ENCODE measurements around the gene ALPK1.

The ALPK1 gene

DNA sequence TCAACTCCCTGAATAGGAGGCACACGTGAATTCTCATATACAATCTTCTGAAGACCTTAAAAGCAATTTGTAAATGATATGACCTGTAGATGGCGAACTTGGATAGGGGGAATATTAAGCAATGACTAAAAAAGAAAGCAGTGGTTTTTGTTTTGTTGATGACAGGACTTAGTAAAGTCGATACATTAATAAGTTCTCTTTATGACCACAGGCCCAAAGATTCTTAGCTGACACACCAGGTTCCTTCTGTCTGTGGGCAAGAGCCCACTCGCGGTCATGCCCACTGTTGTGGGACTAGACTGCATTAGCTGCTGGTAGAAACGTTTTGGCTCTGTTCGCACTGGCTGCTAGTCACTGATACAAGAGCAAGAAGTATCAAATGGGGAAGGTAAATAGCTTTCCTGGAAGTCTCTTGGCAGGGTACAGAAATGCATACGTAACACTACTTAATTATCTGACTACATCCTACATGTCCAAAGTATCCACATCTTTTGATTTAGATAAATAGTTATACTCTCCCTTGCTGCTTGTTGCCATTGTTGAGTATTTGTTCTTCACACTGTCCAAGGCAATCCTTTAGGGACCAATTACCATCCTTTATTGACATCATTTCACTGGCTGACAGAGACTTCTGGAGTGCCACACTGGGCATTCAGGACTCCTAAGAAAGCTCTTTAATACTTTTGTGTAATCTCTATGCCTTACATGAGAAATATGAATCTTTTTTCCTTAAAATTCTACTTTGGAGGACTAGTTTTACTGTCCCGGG is 31.0 kb downstream of the ALPK1 start:
- no peak for DNase-seq (ENCODE audit: low read depth in 2 of 2)

DNA sequence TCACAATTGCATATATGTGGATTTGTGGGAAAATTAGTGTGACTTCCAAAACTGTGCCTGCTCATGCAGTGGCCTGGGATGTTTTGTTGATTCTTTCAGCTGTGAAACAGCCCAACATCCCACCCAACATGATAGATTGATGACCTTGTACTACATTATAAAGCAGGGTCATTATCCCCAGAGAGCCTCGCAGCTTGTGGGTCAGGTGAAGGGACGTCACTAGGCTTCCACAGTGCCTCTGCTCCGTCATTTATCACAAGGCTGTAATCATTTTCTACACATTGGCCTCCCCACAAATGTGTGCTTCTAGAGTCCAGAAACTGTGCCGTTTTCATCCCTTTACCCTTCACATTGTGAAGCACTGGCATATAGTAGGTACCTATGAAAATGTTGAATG is 31.6 kb downstream of the ALPK1 start:
- no peak for DNase-seq (ENCODE audit: low read depth in 2 of 2)

DNA sequence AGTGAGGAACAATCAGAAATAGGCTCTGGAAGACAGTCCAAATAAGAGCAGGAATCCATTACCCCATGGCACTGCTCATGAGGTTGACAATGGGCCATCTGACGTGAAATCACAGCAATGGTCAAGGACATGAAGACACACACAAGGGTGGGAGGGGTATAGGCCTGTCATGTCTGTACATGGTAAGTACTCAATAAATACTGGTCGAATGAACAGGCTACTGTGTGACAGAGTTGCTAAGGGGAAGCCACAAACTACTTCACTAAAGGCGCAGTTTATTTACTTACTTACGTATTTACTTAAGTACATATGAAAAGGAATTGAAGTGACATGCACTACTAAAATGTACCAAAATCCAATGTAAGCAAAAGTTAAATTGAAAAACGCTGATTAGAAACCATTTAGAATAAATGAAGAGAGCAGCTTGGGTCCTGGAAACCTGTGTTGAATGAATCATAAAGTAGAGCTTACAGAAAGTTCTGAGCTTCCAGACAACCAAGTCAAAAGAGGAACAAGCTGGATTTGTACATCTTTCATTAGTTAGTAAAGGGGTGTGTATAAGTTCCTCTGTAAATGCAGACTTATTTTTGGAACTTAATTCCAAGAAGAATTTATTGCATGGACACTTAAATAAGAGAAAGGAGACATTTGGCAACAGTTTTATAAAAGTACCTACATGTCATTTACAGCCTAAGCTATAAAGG is 32.7 kb downstream of the ALPK1 start:
- DNase-seq (ENCODE audit: low read depth in 2 of 2), result no peak

DNA sequence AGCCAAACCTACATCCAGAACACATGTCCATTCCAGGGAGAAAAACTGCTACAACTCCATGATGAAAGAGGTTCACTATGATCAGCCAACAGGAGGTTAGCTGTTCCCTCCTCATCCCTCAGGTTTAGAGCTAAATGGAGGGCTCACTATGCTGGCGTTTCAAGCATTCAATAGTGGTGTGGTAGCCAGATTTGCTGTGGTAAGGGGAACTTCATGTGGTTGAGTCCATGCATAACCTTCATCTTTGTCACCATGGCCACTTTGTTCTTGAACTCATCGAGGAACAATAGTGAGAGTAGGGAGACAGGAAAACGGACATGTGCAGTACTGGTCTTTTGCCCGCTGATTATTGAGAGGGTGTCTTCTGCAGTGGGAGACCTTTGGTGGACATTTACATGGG is 33.8 kb downstream of the ALPK1 start:
- DNase-seq (ENCODE audit: low read depth in 2 of 2), result no peak

DNA sequence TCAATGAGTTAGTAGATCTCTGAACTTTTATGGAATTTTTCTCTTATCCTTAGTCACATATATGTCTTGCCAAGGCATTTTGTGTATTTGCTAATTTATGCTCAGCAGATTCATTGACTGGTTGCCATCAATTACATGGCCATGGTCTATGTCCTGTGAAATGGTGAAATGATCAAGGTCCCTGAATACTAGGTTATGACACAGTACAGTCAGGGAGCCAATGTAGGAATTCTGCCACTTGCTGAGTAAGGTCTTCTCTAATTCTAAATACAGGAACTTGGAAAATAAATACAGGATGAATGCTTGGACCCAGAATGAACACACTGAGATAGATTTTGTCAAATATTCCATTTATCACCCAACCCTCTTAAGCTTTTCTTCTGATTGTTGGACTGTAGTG is 35.2 kb downstream of the ALPK1 start:
- DNase-seq (ENCODE audit: low read depth in 2 of 2), result no peak

DNA sequence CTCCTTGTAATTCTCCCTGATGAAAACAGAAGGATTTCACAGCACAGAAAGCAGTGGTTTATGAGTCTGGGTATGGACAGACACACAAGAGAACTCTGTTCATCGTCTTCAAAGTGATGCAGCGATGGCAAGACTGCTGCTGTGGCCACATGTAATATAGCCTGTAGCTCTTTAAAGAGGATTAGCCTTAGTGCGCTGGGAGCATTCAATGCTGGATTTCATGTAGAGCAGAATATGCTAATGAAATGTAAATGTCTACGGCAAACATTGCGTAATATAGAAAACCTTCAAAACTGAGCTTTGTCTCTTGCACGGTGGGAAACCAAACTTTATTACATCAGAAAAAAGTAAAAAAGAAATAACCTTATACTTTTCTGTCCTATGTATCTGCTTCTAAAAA is 42.9 kb downstream of the ALPK1 start:
- DNase-seq (ENCODE audit: low read depth in 2 of 2), result no peak

DNA sequence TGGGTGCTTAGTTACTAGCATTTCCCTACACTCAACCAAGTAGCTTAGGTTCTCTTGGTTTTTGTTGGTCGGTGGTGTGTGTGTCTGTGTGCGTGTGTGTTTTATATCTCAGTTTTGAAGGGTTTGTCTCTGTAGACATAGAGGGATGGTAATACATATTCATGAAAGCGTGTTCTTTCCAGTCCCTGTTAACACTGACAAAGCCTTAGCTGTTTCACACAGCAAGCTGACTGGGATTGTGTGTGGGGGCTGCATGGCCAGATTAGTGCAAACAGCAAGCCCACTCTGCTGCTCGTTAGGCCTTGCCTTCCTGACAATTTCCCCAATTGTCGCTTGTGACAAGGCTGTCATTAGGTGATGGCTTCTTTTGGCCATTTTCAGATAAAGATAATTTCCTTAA is 43.9 kb downstream of the ALPK1 start:
- DNase-seq (ENCODE audit: low read depth in 2 of 2), result no peak

DNA sequence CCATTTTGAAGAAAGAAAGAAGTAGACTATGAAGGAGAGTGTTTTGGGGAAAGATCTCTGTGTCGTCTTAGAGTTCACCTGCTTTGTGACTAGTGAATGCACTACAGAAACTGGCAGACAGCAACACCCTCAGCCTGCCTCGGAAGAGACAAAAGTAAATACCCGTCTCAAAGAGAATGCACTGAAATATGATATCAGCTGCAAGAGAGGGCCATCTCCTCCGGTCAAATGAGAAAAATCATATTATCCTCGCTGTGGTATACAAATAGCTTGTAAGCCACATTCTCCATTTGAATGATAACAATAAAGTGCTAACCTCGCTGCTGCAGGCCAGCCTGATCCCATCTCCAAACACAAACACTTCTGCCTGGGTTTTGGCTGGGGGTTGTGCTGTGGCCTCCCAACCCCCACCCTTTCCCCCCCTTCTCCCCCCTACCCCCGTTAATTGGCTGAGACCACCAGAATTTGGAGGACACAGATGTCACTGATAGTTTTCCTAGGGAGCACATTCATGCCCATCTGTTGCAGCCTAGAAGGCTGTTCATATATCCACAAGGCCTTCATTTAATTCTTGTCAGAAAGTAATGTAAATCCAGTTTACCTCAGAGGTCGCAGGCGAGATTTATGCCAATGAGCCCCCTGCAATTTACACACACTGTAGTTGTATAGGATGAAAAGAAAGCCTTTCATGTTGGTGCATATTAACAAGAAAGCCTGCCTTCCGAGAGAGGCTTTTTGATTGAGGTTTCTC is 46.3 kb downstream of the ALPK1 start:
- DNase-seq (ENCODE audit: low read depth in 2 of 2), result no peak

DNA sequence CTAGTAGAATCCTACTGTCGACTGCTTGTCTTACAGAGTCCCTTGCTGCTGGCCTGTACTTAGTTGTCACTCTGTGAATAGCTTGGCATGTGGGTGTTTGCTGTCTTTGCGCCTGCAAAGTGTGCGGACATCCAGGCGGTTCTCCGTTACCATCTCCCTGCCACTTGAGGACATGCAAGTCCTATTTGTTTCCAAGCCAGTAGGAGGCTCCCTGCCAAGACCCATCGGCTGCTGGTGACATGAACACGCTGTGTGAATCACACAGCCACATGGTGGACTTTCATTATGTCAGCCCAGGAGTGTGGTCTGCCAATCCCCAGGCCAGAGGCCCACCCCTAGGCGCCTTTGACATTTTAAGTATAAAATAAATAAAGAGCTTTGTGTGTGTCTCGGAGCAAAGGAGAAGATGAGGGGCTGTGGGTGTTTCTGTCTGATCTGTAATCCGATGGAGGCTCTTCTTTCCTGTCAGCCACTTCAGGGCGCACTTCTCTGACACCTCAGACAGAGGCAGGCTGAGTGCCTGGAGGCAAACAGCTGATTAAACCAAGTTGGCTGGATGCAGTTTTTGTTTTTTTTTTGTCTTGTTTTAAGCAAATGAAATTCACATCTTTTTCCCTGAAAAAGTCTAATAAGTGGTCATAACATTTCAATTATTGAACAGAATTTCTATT is 51.5 kb downstream of the ALPK1 start:
- DNase-seq (ENCODE audit: low read depth in 2 of 2), result no peak

DNA sequence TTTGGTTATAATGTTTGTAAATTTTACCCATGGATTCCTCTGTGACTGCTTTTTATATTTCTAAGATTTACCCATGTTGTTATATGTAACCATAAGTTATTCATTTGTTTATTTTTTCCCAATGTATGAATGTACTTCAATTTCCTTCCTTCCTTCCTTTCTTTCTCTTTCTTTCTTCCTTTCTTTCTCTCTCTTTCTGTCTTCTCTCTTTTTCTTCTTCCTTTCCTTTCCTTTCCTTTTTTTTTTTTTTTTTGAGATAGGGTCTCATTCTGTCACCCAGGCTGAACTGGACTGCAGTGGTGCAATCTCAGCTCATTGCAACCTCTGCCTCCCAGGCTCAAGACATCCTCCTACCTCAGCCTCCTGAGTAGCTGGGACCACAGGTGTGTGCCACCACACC is 55.6 kb downstream of the ALPK1 start:
- DNase-seq (ENCODE audit: low read depth in 2 of 2), result no peak

DNA sequence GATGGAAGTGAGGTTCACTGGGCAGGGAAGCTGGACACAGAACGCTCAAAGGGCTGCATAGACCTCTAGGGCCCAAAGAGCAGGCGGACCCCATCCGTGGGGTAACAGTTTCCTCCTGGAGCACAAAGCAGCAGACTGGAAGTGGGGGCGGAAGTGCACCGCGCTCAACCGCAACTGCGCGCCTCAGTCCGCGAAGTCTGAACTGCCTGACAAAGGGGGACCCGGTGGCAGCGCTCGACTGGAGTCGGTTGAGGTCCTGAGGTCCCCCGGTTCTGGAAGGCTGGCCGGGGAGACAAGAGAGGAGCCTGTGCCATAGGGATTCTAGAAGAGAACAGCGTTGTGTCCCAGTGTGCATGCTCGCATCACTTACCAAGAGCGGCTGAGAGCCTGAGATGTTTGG is 58.5 kb downstream of the ALPK1 start:
- no peak for DNase-seq (ENCODE audit: low read depth in 2 of 2)

DNA sequence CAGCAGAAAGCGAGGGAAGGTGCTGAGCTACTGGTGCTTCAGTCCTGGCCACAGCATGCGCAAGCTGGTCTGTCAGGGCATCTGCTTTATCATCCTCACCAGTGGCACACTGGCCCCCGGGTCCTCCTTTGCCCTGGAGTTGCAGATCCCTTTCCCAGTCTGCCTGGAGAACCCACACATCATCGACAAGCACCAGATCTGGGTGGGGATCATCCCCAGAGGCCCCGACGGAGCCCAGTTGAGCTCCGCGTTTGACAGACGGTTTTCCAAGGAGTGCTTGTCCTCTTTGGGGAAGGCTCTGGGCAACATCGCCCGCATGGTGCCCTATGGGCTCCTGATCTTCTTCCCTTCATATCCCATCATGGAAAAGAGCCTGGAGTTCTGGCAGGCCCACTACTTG is 60.3 kb downstream of the ALPK1 start:
- no peak for DNase-seq (ENCODE audit: low read depth in 2 of 2)

DNA sequence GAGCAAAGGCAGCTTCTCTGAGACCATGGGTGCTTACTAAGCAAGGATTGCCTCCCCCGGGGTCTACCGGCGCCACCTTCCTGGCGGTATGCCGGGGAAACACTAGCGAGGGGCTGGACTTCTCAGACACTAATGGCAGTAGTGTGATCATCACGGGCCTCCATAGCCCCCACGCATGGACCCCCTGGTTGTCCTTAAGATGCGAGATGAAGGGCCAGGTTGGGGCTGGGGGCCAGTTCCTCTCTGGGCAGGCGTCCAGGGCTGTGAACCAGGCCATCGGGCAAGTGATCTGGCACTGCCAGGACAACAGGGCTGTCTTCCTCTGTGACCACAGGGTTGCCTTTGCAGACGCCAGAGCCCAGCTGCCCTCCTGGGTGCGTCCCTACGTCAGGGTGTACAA is 60.7 kb downstream of the ALPK1 start:
- DNase-seq (ENCODE audit: low read depth in 2 of 2), result no peak

DNA sequence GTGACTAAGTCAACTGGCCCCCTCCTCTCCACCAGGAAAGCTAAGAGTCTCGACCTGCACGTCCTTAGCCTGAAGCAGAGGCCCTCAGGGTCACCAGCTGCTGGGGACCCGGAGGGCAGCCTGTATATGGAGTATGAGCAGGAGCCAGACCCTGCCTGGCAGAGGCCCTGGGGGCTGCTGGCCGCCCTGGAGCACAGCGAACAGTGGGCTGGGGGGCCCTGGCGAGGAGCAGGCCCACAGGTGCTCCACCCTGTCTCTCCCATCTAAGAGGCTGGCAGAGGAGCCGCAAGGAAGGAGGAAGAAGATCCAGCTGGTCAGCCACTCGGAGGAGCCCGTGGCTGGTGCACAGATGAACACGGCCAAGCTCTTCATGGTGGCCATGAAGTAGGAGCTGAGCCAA is 61.2 kb downstream of the ALPK1 start:
- no peak for DNase-seq (ENCODE audit: low read depth in 2 of 2)

DNA sequence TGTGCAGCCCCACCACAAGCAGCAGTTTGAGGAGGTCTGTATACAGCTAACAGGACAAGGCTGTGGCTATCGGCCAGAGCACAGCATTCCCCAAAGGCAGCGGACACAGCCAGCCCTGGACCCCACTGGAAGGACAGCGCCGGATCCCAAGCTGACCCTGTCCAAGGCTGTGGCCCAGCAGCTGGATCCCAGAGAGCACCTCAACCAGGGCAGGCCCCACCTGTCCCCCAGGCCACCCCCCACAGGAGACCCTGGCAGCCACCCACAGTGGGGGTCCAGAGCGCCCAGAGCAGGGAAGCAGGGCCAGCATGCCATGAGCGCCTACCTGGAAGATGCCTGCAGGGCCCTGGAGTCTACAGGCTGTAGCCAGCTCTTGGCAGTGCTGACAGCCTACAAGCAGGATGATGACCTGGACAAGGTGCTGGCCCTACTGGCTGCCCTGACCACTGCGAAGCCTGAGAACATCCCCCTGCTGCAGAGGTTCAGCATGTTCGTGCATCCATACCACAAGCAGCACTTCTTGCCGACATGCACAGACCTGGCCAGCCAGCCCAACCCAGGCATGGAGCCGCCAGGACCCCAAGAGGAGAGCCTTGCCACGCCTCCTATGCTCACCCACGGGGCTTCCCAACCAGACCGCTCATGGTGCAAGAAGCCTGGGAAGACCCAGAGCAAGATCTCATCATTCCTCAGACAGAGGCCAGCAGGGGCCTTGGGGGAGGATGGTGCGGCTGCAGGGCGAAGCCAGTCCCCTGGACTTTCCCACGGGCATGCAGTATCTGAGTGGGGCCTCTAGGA is 62.0 kb downstream of the ALPK1 start:
- DNase-seq (ENCODE audit: low read depth in 2 of 2), result no peak

DNA sequence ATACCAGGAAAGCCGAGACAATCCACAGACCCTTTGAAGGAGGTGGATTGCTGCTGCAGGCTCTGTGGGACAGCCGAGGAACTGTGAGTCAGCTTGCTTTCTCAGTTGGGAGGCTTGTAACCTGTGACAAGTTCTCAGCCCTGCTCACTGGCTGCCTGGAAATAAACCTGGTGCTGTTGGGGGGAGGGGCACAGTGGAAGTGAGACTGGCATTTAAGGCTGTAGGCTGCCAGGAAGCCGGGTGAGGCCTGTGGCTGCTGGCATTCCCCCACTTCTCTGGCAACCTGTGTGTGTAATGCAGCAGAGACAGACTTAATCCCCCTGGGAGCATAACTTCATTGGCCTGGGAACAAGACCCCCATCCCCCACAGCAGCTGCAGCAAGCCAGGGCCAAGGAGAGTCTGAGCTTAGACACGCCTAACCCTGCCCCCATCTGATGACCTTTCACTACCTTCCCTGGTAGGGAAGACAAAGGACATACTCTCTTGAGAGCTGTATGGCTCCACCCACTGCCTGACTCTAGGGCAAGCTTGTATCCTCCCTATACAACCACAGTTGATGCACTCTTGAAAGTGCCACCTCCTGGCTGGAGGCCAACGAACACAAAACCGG is 64.1 kb downstream of the ALPK1 start:
- no peak for DNase-seq (ENCODE audit: low read depth in 2 of 2)

DNA sequence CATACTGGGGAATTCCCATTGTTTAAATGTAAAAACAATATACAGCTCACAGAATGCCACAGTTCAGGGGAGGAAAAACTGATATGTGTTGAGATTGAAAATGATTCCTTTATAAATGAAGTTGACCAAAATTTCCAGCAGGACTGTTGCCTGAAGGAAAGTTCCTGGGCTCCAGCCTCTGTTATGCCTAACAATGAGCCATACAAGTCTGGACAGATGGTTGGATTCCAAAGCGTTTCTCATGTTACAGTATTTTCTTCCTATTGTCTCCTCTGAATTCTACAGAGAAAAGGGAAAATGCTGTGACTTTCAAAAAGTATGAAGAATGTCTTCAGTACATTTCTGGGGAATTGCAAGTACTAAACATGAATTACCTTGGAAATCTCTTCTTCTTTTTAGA is 73.3 kb downstream of the ALPK1 start:
- DNase-seq (ENCODE audit: low read depth in 2 of 2), result no peak

DNA sequence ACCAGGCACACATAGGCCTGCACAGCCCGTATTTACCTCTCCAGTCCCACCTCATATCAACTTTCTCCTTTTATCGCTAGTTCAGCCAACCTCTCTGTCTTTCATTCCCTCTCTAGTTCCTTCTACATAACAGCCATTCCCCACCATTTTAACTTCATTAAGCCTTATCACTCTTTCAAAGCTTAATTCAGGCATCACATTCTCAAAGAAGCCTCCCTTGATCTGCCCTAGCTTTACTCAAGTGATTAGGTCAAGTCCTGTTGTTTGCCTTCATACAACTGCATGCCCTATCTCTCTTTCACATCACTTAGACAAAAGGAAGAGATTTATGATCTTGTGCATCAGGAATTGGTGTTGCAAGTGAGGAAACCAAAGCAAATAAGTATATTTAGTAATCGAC is 74.2 kb downstream of the ALPK1 start:
- DNase-seq (ENCODE audit: low read depth in 2 of 2), result no peak

DNA sequence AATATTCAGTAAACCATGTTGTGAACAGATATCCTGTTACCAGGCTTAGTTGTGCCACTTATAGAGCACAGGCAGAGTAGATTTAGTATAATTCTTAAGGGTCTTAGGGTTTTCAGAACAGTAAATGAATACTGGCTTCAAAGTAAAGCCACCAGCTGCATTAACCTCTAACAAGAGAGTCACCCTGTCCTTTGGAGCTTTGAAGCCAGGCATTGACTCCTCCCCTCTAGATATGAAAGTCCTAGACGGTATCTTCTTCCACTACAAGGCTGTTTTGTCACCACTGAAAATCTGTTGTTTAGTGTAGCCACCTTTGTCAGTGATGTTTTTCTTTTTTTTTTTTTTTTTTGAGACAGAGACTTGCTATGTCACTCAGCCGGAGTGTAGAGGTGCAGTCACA is 77.7 kb downstream of the ALPK1 start:
- no peak for DNase-seq (ENCODE audit: low read depth in 2 of 2)

DNA sequence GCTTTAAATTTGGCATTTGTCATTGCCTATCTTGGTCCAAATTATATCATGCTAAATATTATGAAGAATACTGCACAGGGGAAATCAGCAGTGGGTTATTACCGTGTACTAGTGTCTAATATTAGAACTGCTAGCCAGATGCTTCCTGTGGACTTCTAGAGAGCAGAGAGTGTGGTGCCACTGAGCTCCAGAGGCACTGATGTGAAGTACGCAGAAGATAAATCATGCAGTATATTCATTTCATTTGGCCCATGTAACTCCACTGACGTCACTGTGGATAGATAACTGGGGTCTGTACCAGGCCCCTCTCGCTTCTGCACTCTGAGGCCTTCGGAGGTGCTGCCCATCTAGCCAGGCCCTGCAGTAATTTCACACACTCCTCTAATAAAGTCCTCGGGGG is 80.0 kb downstream of the ALPK1 start:
- DNase-seq (ENCODE audit: low read depth in 2 of 2), result no peak

DNA sequence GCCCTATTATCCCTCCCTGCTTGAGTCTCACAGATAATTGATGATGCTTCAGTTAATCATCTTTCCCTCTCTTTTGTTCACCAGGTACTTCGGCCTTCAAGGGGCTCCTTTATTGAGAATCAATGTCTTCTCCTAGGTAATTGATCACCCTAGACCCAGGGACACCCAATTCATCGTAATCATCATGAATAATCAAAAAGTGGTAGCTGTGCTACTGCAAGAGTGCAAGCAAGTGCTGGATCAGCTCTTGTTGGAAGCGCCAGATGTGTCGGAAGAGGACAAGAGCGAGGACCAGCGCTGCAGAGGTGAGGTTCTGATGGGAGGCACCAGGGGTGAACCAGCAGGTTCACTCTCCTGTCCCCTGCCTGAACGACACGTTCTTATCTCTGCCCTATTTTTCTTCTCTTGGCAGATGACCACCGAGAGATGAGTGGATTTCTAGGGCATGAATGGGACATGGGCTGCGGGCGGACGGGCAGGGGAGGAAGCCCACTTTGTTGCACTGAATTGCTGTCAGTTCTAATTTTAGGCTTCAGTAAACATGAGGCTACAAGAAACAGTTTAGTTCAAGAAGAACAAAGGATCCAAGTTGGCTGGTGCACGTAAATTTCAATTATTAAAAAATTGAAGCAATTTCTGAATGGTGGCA is 80.5 kb downstream of the ALPK1 start:
- no peak for DNase-seq (ENCODE audit: low read depth in 2 of 2)

All from stimulated activated CD8-positive, alpha-beta memory T cell treated with anti-CD3 and anti-CD28 coated beads, Interleukin-2, amount 100 ng/mL, for 48 hours (primary cell).